Activated naive CD4-positive, alpha-beta T cell (primary cell): ENCODE data around the gene ZMYM5.
"Not testable (repeated sequence)": the region's sequence is repeated elsewhere in the genome, so short reads cannot be mapped to it uniquely, and the experiment has no call there.

Experiments used
- DNase-seq, 4 experiments: peaks; one replicate each; lab custom pipeline; 2025; lab: John Stamatoyannopoulos, UW

ZMYM5 gene

DNA sequence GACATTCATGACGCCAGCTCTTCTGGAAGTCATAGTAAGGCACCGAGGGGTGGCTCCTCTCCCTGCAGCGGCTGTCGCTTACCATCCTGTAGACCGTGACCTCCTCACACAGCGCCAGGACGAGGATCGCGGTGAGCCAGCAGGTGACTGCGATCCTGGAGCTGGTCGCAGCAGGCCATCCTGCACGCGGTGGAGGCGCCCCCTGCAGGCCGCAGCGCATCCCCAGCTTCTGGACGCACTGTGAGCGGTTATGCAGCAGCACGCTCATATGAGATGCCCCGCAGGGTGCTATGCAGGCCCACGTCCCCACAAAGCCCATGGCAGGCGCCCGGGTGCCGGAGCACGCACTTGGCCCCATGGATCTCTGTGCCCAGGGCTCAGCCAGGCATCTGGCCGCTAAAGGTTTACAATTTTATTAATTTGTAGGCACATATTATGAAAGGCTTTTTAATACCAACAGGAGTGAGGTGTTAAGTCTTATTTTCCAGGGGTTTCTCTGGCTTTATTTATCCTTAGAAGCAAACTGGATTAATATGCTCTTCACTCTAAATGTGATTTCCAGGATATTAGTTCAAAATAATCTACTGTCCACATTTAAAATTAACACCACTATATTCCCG lies 45.1 kb downstream of the ZMYM5 start:
- DNase-seq, result peak in 2 of 4 experiments; percentile 4 to 5

DNA sequence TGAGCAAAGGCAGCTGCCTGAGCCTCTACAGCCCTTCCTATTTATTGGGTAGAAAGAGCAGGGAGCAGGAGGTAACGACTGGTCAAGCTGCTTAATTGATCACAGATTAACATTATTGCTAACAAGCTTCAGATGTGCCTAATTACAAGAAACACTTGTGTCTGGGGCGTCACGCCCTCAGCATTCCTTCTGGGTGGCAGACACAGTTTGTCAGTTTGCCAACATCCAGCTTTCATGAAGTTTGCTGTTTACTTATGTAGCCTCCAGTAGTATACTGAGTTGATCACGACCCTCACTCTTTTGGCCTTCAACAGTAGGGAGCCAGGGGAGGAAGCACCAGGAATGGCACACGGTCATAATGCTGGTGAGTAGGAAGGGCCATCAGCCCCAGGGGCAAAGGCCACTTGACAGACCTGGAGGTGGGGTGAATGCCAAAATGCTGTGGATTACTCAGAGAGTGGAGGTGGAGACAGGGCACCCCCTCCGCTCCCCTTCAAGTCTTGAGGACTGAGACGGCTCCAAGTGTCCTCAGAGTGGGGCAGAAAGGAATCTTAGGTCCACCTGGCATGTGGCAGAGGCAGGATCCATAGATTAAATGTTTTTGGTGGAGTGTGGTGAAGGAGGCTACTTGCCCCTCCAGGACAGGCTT lies 45.8 kb downstream of the ZMYM5 start:
- DNase-seq, result no peak

DNA sequence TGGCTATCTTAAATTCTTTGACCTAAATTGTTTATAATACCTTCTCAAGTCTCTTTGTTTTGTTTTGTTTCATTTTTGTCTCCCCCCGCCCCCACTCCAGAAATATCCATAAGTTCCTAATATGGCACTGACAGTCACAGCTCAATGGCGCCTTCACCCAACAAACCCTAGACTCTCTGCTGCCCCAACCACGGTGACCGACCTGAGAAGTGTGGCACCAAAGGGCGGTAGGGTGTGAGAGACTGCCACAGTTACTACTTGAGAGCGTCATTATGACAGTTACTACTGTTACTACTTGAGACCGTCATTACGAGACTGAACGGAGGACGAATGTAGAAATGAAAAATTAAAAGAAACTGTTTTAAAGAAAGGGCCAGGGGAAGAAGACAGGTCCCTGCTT lies 46.3 kb downstream of the ZMYM5 start:
- DNase-seq, result no peak

DNA sequence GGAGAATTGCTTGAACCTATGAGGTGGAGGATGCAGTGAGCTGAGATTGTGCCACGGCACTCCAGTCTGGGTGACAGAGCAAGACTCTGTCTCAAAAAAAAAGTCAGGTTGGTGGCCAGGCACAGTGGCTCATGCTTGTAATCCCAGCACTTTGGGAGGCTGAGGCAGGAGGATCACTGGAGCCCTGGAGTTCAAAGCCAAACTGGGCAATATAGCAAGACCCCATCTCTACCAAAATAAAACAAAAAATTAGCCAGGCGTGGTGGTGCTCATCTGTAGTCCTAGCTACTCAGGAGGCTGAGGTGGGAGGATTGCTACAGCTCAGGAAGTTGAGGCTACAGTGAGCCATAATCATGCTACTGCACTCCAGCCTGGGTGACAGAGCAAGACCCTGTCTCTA lies 47.6 kb downstream of the ZMYM5 start:
- DNase-seq, result not testable (repeated sequence)

DNA sequence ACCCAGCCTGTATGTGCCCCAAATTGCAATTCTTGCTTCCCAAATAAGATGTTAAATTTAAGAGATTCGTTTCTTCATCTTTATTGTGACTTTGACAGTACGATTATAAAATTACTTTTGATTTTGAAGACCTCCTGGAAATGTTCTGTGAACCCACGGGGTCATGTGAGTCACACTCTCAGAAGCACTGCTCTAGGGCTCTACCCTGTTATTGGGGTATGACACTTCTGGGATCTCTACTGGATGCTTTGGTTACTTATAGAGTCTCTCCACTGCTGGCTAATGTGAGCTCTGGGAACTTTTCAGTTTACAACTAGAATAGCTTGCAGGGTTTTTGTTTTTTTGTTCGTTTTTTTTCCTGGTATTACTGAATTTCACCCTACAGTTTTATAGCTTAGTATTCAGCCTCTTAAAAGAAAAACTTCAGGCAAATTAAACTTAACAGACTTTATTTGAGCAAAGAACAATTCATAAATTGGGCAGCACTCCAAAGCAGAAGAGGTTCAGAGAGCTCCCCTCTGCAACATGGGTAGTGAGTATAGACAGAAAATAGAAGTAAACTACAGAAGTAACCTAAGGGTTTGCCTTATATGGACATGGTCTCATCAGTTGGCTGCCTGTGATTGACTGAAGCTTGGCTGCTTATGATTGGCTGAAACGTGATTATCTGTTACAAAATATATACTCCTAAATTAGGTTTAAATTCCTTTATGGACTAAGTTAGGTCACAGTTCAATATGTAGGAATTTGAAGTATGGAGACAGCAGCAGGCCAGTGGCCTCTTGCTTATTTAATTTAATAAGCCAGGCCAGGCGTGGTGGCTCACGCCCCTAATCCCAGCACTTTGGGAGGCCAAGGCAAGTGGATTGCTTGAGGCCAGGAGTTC lies 52.2 kb downstream of the ZMYM5 start:
- DNase-seq, result no peak

DNA sequence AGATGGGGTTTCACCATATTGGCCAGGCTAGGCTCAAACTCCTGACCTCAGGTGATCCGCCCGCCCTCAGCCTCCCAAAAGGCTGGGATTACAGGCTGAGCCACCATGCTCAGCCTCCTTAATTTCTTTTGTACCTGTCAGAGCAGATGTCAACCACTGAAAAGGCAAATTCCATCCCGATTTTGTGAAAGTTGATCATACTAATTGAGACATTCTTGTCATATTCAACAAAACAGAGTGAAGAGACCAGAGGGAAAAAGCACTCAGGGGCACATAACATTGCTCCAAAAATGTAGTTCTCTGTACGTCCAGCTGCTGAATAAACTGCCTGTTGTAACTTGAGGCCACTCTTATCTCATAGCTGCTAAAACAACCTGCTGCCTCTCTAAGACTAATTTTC lies 53.3 kb downstream of the ZMYM5 start:
- no peak for DNase-seq

DNA sequence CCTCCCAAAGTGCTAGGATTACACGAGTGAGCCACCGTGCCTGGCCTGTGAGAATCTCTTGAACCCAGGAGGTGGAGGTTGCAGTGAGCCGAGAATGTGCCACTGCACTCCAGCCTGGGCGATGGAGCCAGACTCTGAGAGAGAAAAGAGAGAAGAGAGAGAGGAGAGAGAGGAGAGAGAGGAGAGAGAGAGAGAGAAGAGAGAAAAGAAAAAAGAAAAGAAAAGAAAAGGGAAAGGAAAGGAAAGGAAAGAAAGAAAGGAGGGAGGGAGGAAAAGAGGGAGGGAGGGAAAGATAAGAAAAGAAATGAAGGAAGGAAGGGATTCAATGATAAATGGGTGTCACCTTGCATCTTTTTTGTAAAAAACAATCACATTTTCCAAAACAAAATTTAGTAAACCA lies 57.7 kb downstream of the ZMYM5 start:
- no peak for DNase-seq

DNA sequence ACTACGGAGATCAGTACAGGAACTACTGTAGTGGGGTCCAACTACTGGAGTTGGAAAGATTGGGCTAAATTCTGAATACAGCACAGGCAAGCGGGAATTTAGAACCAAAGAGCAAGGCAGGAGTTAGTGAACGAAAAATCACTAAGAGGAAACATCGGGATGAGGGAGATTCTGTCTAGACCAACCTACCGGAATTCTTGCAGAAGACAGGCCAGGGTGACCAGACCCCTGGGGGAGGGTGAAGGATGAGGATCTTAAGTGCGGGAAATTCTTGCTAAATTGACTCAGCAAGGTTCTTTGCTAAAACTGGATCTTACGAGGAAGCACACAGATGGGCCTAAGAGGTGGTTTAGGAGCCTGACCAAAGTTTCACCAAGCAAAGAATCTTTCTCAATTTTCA lies 67.5 kb downstream of the ZMYM5 start:
- no peak for DNase-seq

DNA sequence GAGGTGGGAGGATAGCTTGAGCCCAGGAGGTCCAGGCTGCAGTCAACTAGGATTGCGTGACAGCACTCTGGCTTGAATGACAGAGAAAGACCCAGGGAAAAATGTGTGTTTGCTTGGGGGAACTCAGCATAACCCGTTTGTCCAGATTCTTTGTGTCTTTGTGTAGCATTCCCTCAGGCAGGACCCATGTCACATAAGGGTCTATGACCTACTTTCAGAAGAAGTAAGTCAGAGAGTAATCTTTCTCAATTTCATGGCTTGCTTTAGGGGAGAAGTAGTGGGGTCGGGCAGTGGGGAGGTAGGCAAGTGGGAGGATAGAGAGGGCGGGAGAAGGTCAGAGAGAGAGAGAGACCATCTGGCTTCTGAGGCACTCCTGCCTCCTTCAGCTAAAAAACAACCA lies 68.8 kb downstream of the ZMYM5 start:
- DNase-seq, result no peak

DNA sequence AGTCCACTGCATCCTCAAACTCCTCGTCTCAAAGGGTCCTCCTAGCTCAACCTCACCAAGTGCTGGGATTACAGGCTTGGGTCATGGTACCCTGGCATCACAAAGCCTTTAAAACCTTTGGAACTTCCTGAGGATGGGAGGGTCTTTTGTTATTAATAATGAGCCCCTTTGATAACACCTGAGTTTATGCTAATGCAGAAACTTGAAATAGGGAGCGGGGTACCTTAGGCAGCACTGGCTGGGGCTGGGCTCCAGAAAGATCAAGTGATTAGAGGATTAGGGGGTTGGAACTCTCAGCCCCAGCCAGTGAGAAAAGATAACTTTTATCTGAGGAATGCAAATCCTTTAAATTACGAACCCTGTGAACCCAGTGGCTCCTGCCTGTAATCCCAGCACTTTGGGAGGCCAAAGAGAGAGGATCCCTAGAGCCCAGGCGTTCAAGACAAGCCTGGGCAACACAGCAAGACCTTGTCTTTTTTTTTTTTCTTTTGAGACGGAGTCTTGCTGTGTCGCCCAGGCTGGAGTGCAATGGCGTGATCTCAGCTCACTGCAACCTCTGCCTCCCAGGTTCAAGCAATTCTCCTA lies 71.4 kb downstream of the ZMYM5 start:
- no peak for DNase-seq

DNA sequence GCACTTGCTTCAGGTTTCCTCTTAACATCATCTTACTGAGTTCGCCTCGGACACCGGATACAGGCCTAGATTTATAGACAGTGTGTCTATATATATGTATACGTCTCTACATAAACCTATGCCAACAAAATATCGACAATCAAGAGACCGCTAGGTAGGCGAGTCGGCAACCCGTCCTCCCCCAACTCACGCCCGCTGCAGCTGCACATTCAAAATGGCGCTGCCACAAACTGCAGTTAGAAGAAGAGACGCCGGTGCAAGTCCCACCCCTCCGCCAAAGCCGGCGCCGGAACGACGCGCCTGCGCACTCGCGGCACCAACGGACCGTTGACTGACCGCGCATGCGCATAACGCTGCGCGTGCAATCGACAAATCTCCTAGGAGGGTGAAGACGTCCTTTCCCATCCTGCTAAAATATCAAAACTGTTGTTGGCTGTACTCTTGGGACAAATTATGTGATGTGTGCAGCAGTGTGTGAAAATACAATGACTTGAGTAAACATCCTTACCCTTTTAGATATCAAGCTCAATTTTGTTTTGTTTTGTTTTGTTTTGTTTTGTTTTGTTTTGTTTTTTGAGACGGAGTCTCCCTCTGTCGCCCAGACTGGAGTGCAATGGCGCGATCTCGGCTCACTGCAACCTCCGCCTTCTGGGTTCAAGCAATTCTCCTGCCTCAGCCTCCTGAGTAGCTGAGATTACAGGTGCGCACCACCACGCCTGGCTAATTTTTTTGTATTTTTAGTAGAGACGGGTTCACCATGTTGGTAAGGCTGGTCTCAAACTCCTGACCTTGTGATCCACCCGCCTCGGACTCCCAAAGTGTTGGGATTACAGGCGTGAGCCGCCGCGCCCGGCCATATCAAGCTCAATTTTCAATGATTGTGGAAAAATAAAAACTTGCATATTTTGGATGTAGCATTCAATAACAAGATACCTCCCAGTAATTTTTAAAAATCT lies 80.4 kb downstream of the ZMYM5 start, which contains the start of gene PSPC1:
PSPC1 (minus strand) TSS at position 219 of the 956 bp plus-strand sequence; CDS start at position 31, 188 bp downstream.
- DNase-seq, result peak; percentile 91 to 94 (median 92)

DNA sequence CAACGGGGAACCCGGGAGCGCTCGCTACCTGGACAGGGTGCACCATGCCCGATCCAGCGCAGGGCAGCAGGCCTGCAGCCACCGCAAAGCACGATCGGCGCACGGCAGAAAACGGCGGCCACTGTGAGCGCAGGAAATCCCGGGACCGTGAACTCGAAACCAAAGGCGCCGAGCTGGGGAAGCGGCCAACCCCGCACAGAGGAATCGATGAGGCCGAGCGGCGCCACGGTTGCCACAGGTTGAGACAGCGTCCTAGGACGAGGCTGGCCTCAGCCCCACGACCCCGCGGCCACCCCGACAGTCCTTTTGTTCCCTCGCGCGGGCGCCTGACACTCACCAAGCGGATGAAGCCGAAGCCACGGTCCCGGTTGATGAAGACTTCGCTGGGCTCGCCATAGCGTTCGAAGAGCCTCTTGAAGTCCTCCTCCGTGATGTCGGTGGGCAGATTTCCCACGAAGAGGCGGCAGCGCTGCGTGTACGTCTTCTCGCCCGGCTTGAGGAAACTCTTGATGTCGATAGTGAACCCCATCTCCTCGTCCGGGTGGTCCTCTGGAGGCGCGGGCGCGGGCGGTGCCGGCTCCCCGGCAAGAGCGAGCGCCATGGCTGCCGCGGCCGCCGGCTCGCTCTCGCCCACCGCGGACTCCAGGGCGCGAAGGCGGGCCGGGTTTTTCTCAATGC lies 81.3 kb downstream of the ZMYM5 start:
- DNase-seq, result peak; percentile 2 to 67 (median 38)

DNA sequence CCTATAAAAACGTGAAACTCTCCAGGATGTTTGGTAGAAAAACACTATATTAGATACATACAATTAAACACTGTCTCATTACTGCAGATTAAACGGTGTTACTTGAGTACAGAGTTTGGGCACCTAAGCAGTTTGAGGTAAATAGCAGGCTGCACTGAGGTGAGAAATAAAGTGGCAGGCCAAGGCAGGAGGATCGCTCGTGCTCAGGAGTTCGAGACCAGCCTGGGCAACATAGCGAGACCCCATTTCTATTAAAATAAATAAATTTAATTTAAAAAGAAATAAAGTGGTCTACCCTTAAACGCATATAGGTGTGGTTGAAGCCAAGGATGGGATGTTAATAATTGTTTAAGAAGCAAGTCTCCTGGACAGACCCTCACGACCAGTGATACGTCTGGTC lies 81.9 kb downstream of the ZMYM5 start:
- no peak for DNase-seq

DNA sequence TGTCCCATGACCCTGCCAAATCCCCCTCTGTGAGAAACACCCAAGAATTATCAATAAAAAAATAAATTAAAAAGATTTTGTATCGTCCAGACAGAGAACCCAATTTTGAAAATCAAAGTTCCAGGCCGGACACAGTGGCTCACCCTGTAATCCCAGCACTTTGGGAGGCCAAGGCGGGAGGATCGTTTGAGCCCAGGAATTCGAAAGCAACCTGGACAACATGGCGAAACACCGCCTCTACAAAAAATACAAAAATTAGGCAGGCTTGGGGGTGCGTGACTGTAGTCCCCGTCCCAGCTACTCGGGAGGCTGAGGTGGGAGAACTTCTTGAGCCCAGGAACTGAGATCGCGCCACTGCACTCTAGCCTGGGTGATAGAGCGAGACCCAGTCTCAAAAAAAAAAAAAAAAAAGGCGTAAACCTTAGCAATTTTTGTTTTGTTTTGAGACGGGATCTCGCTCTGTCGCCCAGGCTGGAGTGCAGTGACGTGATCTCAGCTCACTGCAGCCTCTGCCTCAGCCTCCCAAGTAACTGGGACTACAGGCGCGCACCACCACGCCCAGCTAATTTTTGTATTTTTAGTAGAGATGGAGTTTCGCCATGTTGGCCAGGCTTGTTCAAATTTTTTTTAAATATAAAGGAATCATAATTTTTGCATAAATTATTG lies 82.6 kb downstream of the ZMYM5 start:
- not testable (repeated sequence) for DNase-seq
